IMR-90 (cell line): ENCODE measurements around the gene SEMA5A. TPM values are rescaled to one million over a fixed set of nuclear protein-coding genes. Genes with fewer than 3 reads are reported as not detected.

Experiments
- ATAC-seq: fragments of 200-7000 bp; cut with Tn5 transposase; 2 replicates; pipeline ENCODE4 v1.9.1; 2020; ENCODE audit warnings: low read depth, mild to moderate bottlenecking, moderate library complexity
- BruUV-seq: library from RNA; stranded (reverse); fragments of 400-500 nt; replicated peaks from 2 replicates; lab custom pipeline; 2021; lab: Mats Ljungman, UMichigan
- CTCF ChIA-PET: fragments of 300-600 bp; formaldehyde crosslinking; extraction: SDS; loops from one replicate; lab custom pipeline; 2021; ENCODE audit warnings: antibody characterized with exemption; lab: Yijun Ruan, JAX
- POLR2A ChIA-PET: fragments of 300-600 bp; sonication (Branson Sonifier 250); formaldehyde crosslinking; loops from one replicate; lab custom pipeline; 2022; ENCODE audit warnings: antibody characterized with exemption; ENCODE audit not compliant: unreplicated experiment; lab: Charles Lee
- DNase-seq: peaks from one replicate; pipeline ENCODE4 v3.0.0; 2013
- H2AFZ ChIP-seq: replicated peaks from 2 replicates; pipeline ENCODE3; 2013; ENCODE audit warnings: low read length, mild to moderate bottlenecking; ENCODE audit not compliant: poor library complexity
- H2AK5ac ChIP-seq: 2 replicates; pipeline ENCODE4 v1.6.1; 2013; ENCODE audit warnings: low read depth, low read length, inconsistent platforms
- H2AK9ac ChIP-seq: replicated peaks from 2 replicates; pipeline ENCODE3; 2013; ENCODE audit warnings: mild to moderate bottlenecking, low read depth, low read length, moderate library complexity; ENCODE audit not compliant: poor library complexity
- H2BK120ac ChIP-seq: 2 replicates; pipeline ENCODE4 v1.6.1; 2013; ENCODE audit warnings: low read depth, low read length, inconsistent platforms
- H2BK15ac ChIP-seq: 3 replicates; pipeline ENCODE4 v1.6.1; 2013; ENCODE audit warnings: low read depth, low read length, inconsistent platforms
- H2BK20ac ChIP-seq: 2 replicates; pipeline ENCODE4 v1.6.1; 2013; ENCODE audit warnings: low read depth, mild to moderate bottlenecking, inconsistent platforms, low read length, moderate library complexity
- H2BK5ac ChIP-seq: 2 replicates; pipeline ENCODE4 v1.6.1; 2013; ENCODE audit warnings: mild to moderate bottlenecking, low read depth, low read length, inconsistent platforms; ENCODE audit not compliant: poor library complexity, severe bottlenecking
- H3K14ac ChIP-seq: replicated peaks from 2 replicates; pipeline ENCODE4 v1.6.1; 2013; ENCODE audit warnings: low read depth, low read length, inconsistent platforms
- H3K18ac ChIP-seq: 2 replicates; pipeline ENCODE4 v1.6.1; 2013; ENCODE audit warnings: low read depth, low read length, control low read depth
- H3K23ac ChIP-seq: 2 replicates; pipeline ENCODE4 v1.6.1; 2013; ENCODE audit warnings: low read depth, low read length, inconsistent platforms
- H3K27ac ChIP-seq: 2 replicates; pipeline ENCODE4 v1.5.1; 2013; ENCODE audit warnings: mild to moderate bottlenecking, control low read depth, low read length; ENCODE audit not compliant: insufficient read depth
- H3K27me3 ChIP-seq: 2 replicates; pipeline ENCODE4 v1.6.1; 2013; ENCODE audit warnings: low read length; ENCODE audit not compliant: control insufficient read depth, insufficient read depth
- H3K36me3 ChIP-seq: 2 replicates; pipeline ENCODE4 v1.6.1; 2013; ENCODE audit warnings: low read length, mixed read lengths; ENCODE audit not compliant: control insufficient read depth, insufficient read depth
- H3K4ac ChIP-seq: 2 replicates; pipeline ENCODE4 v1.6.1; 2013; ENCODE audit warnings: low read depth, low read length, inconsistent platforms
- H3K4me1 ChIP-seq: 2 replicates; pipeline ENCODE4 v1.6.1; 2013; ENCODE audit warnings: low read length, mixed read lengths; ENCODE audit not compliant: control insufficient read depth, insufficient read depth
- H3K4me2 ChIP-seq: 2 replicates; pipeline ENCODE4 v1.6.1; 2013; ENCODE audit warnings: low read depth, mild to moderate bottlenecking, control low read depth, low read length, moderate library complexity
- H3K4me3 ChIP-seq: 2 replicates; pipeline ENCODE4 v1.5.1; 2013; ENCODE audit warnings: low read depth, mild to moderate bottlenecking, control low read depth, low read length, moderate library complexity; ENCODE audit not compliant: insufficient read depth
- H3K56ac ChIP-seq: 2 replicates; pipeline ENCODE4 v1.6.1; 2013; ENCODE audit warnings: low read length, inconsistent platforms; ENCODE audit not compliant: insufficient read depth; ENCODE audit errors: extremely low read depth
- H3K79me1 ChIP-seq, 2 experiments: 2 replicates each; pipeline ENCODE4 v1.6.1; 2013; ENCODE audit warnings: low read length in 2 of 2, inconsistent platforms in 1 of 2, low read depth in 1 of 2
- H3K9ac ChIP-seq: 2 replicates; pipeline ENCODE4 v1.6.1; 2013; ENCODE audit warnings: low read depth, low read length, control low read depth
- H3K9me1 ChIP-seq: 2 replicates; pipeline ENCODE4 v1.6.1; 2013; ENCODE audit warnings: low read length, inconsistent platforms; ENCODE audit not compliant: insufficient read depth
- H3K9me3 ChIP-seq: 2 replicates; pipeline ENCODE4 v1.6.1; 2013; ENCODE audit warnings: low read length; ENCODE audit not compliant: control insufficient read depth, insufficient read depth
- H4K20me1 ChIP-seq: 2 replicates; pipeline ENCODE4 v1.6.1; 2013; ENCODE audit warnings: low read length, inconsistent platforms; ENCODE audit not compliant: insufficient read depth
- H4K5ac ChIP-seq: 2 replicates; pipeline ENCODE4 v1.6.1; 2013; ENCODE audit warnings: mild to moderate bottlenecking, low read depth, low read length, control low read depth
- H4K8ac ChIP-seq, 2 experiments: 2 replicates each; pipeline ENCODE4 v1.6.1; 2013; ENCODE audit warnings: low read depth in 2 of 2, low read length in 2 of 2, control low read depth in 1 of 2, inconsistent platforms in 1 of 2
- H4K91ac ChIP-seq: 2 replicates; pipeline ENCODE4 v1.6.1; 2013; ENCODE audit warnings: low read depth, low read length, inconsistent platforms; ENCODE audit not compliant: insufficient read depth
- CEBPB ChIP-seq: IDR thresholded peaks from 2 replicates; pipeline ENCODE4 v1.6.1; 2012; ENCODE audit warnings: low read depth, low read length, improper control_type of control experiment
- CHD1 ChIP-seq: IDR thresholded peaks from 2 replicates; pipeline ENCODE4 v1.6.1; 2012; ENCODE audit warnings: low read depth, low read length, improper control_type of control experiment
- ELK1 ChIP-seq: fragments of 150-350 bp; IDR thresholded peaks from 2 replicates; pipeline ENCODE4 v1.6.1; 2016; ENCODE audit warnings: low read depth, mild to moderate bottlenecking, low read length, moderate library complexity, borderline replicate concordance
- FOS ChIP-seq: fragments of 150-350 bp; IDR thresholded peaks from 2 replicates; pipeline ENCODE4 v1.6.1; 2016; ENCODE audit warnings: low read depth, low read length
- MAFK ChIP-seq: IDR thresholded peaks from 2 replicates; pipeline ENCODE4 v1.6.1; 2012; ENCODE audit warnings: low read depth, low read length, improper control_type of control experiment
- MAZ ChIP-seq: IDR thresholded peaks from 2 replicates; pipeline ENCODE4 v1.6.1; 2012; ENCODE audit warnings: low read depth, mild to moderate bottlenecking, low read length, improper control_type of control experiment, moderate library complexity, borderline replicate concordance
- MXI1 ChIP-seq: IDR thresholded peaks from 2 replicates; pipeline ENCODE4 v1.6.1; 2012; ENCODE audit warnings: low read depth, mild to moderate bottlenecking, low read length, moderate library complexity, borderline replicate concordance
- NFE2L2 ChIP-seq: fragments of 150-350 bp; IDR thresholded peaks from 2 replicates; pipeline ENCODE4 v1.6.1; 2016; ENCODE audit warnings: low read depth, mild to moderate bottlenecking, low read length
- POLR2A ChIP-seq: IDR thresholded peaks from 2 replicates; pipeline ENCODE4 v1.6.1; 2012; ENCODE audit warnings: mild to moderate bottlenecking, low read depth, low read length
- RAD21 ChIP-seq: IDR thresholded peaks from 2 replicates; pipeline ENCODE4 v1.6.1; 2012; ENCODE audit warnings: low read length, improper control_type of control experiment
- RCOR1 ChIP-seq: IDR thresholded peaks from 2 replicates; pipeline ENCODE4 v1.6.1; 2012; ENCODE audit warnings: mild to moderate bottlenecking, low read length, improper control_type of control experiment; ENCODE audit not compliant: insufficient replicate concordance
- RFX5 ChIP-seq: IDR thresholded peaks from 2 replicates; pipeline ENCODE4 v1.8.0; 2012; ENCODE audit warnings: low read depth, mild to moderate bottlenecking, low read length, moderate library complexity
- SMC3 ChIP-seq: fragments of 150-350 bp; IDR thresholded peaks from 2 replicates; pipeline ENCODE4 v1.6.1; 2016; ENCODE audit warnings: low read depth, mild to moderate bottlenecking, antibody characterized with exemption, low read length, moderate library complexity
- WGBS, 2 experiments: methylation state at CpG; one replicate each; pipeline versions ENCODE4 v1.1.5 to v1.1.7; 2013; ENCODE audit warnings: missing lambda C conversion rate in 2 of 2; ENCODE audit not compliant: insufficient read length in 1 of 2; ENCODE audit errors: extremely low coverage in 2 of 2; 5-methylcytosine and 5-hydroxymethylcytosine counted together
- dilution Hi-C: fragments of 300-500 bp; cut with HindIII; formaldehyde crosslinking; loops from one replicate; pipeline ENCODE4 v1.14.3; 2018; ENCODE audit warnings: low sequenced_read_pairs; ENCODE audit not compliant: unreplicated experiment
- in situ Hi-C: fragments of 300-500 bp; cut with MboI; formaldehyde crosslinking; loops from 3 replicates; pipeline ENCODE4 v1.14.3; 2019; ENCODE audit warnings: low sequenced_read_pairs, inconsistent platforms, mixed read lengths
- intact Hi-C: fragments of 100-400 bp; cut with micrococcal nuclease; formaldehyde crosslinking; loops from 2 replicates; pipeline ENCODE4 v1.10.0; 2022
- polyA plus RNA-seq, 3 experiments: library from polyadenylated mRNA; depleted of rRNA; stranded (reverse); fragments of >200 nt; gene quantifications; 2 replicates each; pipeline ENCODE4 v1.2.3, GENCODE V29; 2012; ENCODE audit warnings: low replicate concordance in 1 of 3
- total RNA-seq: library from RNA; depleted of rRNA; stranded (reverse); fragments of >200 nt; gene quantifications from 2 replicates; pipeline ENCODE4 v1.2.3, GENCODE V29; 2012
- TF ChIP-seq, protein P1 (sequence below): conservative IDR thresholded peaks from 2 replicates; pipeline ENCODE4 v1.5.1; 2012; ENCODE audit warnings: mild to moderate bottlenecking, low read depth, low read length, improper control_type of control experiment
- TF ChIP-seq, protein P2 (sequence below): fragments of 150-350 bp; IDR thresholded peaks from 2 replicates; pipeline ENCODE4 v1.6.1; 2017; ENCODE audit warnings: mild to moderate bottlenecking, antibody characterized with exemption, low read length, low read depth

SEMA5A gene
- total and polyA plus RNA-seq, 2 of the 4 experiments (the other 2 are of a cell fraction): 8.2 to 9.9 TPM

DNA sequence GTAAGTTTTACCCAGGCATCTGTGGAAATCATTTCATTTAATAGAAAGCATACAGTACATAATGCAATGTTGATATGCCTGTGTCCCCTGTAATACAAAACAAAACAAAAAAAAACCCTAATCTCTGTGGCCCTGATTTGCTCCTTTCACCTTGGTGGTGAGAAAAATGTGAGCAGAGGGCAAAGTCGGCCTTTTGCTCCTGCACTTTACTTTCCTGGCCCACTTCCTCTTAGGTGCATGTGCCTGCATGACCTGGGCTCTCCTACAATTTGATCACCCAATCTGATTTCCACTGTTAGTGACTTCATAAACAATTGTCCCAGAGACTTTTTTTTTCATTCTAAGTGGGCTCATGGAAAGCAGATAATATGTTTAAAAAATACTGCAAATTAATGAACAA, 424.3 kb downstream of the SEMA5A start:
- Histone ChIP-seq H3K4ac (no peak overlapping the region), H3K4me2 (no peak overlapping the region), H3K27me3 (no peaks in the 10 kb centered on the region), H3K79me1 (0 out of 4 replicates have a peak, but pooled peaks cover 0 to 6% of the 10 kb centered on the region in 2 experiments), H3K9me3 (no peaks in the 10 kb centered on the region), H2AK9ac (no peak overlapping the region), H2BK120ac (no peak overlapping the region), H3K9ac (no peak overlapping the region), H2BK5ac (no peak overlapping the region), H3K4me1 (no peaks in the 10 kb centered on the region), H3K9me1 (peaks cover 9% of the 10 kb centered on the region; the same call in 1 of the 2 replicates), H4K8ac (no peak overlapping the region), H4K91ac (no peak overlapping the region), H3K27ac (no peak overlapping the region), H3K36me3 (peaks cover 7% of the 10 kb centered on the region; the same call in 1 of the 2 replicates), H2BK20ac (no peak overlapping the region), H2BK15ac (no peak overlapping the region), H3K4me3 (no peak overlapping the region), H2AK5ac (no peak overlapping the region), H3K56ac (no peak overlapping the region), H2AFZ (no peak overlapping the region), H3K14ac (no peak overlapping the region), H4K20me1 (no peaks in the 10 kb centered on the region), H3K18ac (no peak overlapping the region), H4K5ac (no peak overlapping the region), H3K23ac (no peak overlapping the region)
- no TSS peak for BruUV-seq
- TF ChIP-seq, protein P1, sequence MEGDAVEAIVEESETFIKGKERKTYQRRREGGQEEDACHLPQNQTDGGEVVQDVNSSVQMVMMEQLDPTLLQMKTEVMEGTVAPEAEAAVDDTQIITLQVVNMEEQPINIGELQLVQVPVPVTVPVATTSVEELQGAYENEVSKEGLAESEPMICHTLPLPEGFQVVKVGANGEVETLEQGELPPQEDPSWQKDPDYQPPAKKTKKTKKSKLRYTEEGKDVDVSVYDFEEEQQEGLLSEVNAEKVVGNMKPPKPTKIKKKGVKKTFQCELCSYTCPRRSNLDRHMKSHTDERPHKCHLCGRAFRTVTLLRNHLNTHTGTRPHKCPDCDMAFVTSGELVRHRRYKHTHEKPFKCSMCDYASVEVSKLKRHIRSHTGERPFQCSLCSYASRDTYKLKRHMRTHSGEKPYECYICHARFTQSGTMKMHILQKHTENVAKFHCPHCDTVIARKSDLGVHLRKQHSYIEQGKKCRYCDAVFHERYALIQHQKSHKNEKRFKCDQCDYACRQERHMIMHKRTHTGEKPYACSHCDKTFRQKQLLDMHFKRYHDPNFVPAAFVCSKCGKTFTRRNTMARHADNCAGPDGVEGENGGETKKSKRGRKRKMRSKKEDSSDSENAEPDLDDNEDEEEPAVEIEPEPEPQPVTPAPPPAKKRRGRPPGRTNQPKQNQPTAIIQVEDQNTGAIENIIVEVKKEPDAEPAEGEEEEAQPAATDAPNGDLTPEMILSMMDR: no peak
- TF ChIP-seq FOS (no peak), RFX5 (no peak), POLR2A (no peak), CEBPB (no peak), ELK1 (no peak), MAFK (no peak), MAZ (no peak), CHD1 (no peak), NFE2L2 (no peak), SMC3 (no peak), RAD21 (no peak), MXI1 (no peak), RCOR1 (no peak)
- TF ChIP-seq, protein P2, sequence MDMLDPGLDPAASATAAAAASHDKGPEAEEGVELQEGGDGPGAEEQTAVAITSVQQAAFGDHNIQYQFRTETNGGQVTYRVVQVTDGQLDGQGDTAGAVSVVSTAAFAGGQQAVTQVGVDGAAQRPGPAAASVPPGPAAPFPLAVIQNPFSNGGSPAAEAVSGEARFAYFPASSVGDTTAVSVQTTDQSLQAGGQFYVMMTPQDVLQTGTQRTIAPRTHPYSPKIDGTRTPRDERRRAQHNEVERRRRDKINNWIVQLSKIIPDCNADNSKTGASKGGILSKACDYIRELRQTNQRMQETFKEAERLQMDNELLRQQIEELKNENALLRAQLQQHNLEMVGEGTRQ: no peak
- WGBS, 2 experiments: no CpG with 5 or more reads among the region's 1 CpG
- intact Hi-C loops (no loop called here), dilution Hi-C loops (no loop called here), in situ Hi-C loops (no loop called here)
- CTCF ChIA-PET: no interaction called here
- no peak for DNase-seq
- POLR2A ChIA-PET: interaction anchor here (1.0 kb wide), 1 partner anchor 13 kb away, joined by 3 read pairs; no protein-coding TSS in a partner anchor
- no peak for ATAC-seq
